ENCODE results near the gene CYB561D2. TPM values are rescaled to one million over a fixed set of nuclear protein-coding genes. Genes with fewer than 3 reads are reported as not detected.
A peak's percentile ranks its signal among the peaks of the same experiment; 100 is the strongest.

CYB561D2 gene
- total and polyA plus RNA-seq, 9 of the 15 experiments (the other 6 are each of a cell fraction or from before 2014, with no cell fraction given) = 4.2 to 16.6 (median 9.4) TPM

DNA sequence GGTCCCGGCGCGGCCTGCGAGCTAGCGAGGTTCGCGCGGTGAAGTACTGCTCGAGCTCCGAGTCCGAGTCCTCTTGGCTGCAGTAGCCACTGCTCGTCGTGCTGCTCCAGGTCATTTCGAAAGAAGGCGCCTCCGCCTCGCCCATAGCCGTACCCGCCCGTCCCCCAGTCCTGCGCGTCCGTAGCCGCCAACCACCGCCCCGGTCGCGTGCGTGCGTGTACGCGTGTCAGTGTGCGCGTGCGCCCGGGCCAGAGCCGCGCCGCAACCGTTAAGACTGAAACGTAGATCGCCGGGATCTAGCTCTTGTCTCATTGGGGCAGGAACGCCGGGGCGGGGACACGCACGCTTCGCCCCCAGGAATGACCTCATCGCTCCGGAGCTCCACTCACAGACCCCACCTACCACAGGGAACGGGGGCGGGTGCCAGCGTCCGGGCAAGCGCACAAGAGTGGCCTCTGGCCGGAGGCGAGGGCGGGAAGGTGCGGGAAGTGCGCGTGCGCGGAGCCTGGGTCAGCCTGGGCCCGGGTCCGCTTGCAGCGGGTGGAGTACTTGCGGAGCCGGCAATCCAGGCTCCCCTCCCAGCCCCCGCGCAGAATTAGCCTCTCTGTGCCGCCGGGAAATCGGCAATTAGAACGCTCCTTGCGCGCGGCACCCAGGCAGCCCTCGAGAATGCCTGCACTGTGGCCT, 13.3 kb upstream of the CYB561D2 start (continued):
- TF ChIP-seq, protein P1, sequence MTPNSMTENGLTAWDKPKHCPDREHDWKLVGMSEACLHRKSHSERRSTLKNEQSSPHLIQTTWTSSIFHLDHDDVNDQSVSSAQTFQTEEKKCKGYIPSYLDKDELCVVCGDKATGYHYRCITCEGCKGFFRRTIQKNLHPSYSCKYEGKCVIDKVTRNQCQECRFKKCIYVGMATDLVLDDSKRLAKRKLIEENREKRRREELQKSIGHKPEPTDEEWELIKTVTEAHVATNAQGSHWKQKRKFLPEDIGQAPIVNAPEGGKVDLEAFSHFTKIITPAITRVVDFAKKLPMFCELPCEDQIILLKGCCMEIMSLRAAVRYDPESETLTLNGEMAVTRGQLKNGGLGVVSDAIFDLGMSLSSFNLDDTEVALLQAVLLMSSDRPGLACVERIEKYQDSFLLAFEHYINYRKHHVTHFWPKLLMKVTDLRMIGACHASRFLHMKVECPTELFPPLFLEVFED (CRISPR knock-in tag; conservative IDR thresholded peaks at IDR 0.05) = peak; percentile 21; the same call in 1 of the 2 replicates
- TF ChIP-seq POLR2A (conservative IDR thresholded peaks at IDR 0.05) = peak; percentile 84
- peak; percentile 2; the same call in 1 of the 2 replicates for TF ChIP-seq ESRRA (IDR thresholded peaks at IDR 0.05; ENCODE audit: borderline replicate concordance, low read depth)
- TF ChIP-seq, protein P2, sequence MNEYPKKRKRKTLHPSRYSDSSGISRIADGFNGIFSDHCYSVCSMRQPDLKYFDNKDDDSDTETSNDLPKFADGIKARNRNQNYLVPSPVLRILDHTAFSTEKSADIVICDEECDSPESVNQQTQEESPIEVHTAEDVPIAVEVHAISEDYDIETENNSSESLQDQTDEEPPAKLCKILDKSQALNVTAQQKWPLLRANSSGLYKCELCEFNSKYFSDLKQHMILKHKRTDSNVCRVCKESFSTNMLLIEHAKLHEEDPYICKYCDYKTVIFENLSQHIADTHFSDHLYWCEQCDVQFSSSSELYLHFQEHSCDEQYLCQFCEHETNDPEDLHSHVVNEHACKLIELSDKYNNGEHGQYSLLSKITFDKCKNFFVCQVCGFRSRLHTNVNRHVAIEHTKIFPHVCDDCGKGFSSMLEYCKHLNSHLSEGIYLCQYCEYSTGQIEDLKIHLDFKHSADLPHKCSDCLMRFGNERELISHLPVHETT (CRISPR knock-in tag; conservative IDR thresholded peaks at IDR 0.05 in 1 of 2, IDR thresholded peaks at IDR 0.05 in 1 of 2) = peak in 1 of 2 experiments; percentile 93; a peak in 2 of 4 replicates
- TF ChIP-seq POLR2B (IDR thresholded peaks at IDR 0.05; ENCODE audit: low read depth, partially characterized antibody) = peak; percentile 72
- no peak for TF ChIP-seq ZNF780A (CRISPR knock-in tag; IDR thresholded peaks at IDR 0.05)
- 0 out of 2 replicates have a peak, but pooled peaks have one; percentile 61 for TF ChIP-seq ZBTB17 (CRISPR knock-in tag; IDR thresholded peaks at IDR 0.05)
- TF ChIP-seq CTBP1 (IDR thresholded peaks at IDR 0.05; ENCODE audit: borderline replicate concordance) = peak; percentile 84
- peak; percentile 58 for TF ChIP-seq MEIS2 (IDR thresholded peaks at IDR 0.05; ENCODE audit: partially characterized antibody)
- TF ChIP-seq MAFG (tag; conservative IDR thresholded peaks at IDR 0.05) = no peak
- TF ChIP-seq BACH1 (tag; IDR thresholded peaks at IDR 0.05) = no peak
- TF ChIP-seq TCF7 (IDR thresholded peaks at IDR 0.05; ENCODE audit: borderline replicate concordance) = no peak; the same call in 1 of the 2 replicates
- TF ChIP-seq RBM17 (IDR thresholded peaks at IDR 0.05; ENCODE audit: borderline replicate concordance, low read depth, low read length) = no peak
- peak; percentile 71; the same call in 1 of the 2 replicates for TF ChIP-seq MTA3 (IDR thresholded peaks at IDR 0.05; ENCODE audit: borderline replicate concordance)
- TF ChIP-seq ZNF121 (CRISPR knock-in tag; conservative IDR thresholded peaks at IDR 0.05) = no peak
- TF ChIP-seq ZBTB1 (CRISPR knock-in tag; IDR thresholded peaks at IDR 0.05; ENCODE audit: borderline replicate concordance, low read depth) = 0 out of 2 replicates have a peak, but pooled peaks have one; percentile 2
- TF ChIP-seq, protein P3, sequence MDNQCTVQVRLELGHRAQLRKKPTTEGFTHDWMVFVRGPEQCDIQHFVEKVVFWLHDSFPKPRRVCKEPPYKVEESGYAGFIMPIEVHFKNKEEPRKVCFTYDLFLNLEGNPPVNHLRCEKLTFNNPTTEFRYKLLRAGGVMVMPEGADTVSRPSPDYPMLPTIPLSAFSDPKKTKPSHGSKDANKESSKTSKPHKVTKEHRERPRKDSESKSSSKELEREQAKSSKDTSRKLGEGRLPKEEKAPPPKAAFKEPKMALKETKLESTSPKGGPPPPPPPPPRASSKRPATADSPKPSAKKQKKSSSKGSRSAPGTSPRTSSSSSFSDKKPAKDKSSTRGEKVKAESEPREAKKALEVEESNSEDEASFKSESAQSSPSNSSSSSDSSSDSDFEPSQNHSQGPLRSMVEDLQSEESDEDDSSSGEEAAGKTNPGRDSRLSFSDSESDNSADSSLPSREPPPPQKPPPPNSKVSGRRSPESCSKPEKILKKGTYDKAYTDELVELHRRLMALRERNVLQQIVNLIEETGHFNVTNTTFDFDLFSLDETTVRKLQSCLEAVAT (IDR thresholded peaks at IDR 0.05) = peak in 1 of 2 experiments; percentile 45; a peak in 1 of 4 replicates
- TF ChIP-seq, protein P4, sequence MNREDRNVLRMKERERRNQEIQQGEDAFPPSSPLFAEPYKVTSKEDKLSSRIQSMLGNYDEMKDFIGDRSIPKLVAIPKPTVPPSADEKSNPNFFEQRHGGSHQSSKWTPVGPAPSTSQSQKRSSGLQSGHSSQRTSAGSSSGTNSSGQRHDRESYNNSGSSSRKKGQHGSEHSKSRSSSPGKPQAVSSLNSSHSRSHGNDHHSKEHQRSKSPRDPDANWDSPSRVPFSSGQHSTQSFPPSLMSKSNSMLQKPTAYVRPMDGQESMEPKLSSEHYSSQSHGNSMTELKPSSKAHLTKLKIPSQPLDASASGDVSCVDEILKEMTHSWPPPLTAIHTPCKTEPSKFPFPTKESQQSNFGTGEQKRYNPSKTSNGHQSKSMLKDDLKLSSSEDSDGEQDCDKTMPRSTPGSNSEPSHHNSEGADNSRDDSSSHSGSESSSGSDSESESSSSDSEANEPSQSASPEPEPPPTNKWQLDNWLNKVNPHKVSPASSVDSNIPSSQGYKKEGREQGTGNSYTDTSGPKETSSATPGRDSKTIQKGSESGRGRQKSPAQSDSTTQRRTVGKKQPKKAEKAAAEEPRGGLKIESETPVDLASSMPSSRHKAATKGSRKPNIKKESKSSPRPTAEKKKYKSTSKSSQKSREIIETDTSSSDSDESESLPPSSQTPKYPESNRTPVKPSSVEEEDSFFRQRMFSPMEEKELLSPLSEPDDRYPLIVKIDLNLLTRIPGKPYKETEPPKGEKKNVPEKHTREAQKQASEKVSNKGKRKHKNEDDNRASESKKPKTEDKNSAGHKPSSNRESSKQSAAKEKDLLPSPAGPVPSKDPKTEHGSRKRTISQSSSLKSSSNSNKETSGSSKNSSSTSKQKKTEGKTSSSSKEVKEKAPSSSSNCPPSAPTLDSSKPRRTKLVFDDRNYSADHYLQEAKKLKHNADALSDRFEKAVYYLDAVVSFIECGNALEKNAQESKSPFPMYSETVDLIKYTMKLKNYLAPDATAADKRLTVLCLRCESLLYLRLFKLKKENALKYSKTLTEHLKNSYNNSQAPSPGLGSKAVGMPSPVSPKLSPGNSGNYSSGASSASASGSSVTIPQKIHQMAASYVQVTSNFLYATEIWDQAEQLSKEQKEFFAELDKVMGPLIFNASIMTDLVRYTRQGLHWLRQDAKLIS (CRISPR knock-in tag; IDR thresholded peaks at IDR 0.05) = peak; percentile 89
- no peak for TF ChIP-seq ZKSCAN3 (CRISPR knock-in tag; IDR thresholded peaks at IDR 0.05)
- no peak for TF ChIP-seq SMAD2 (IDR thresholded peaks at IDR 0.05; ENCODE audit: low read depth, low read length)
- no peak for TF ChIP-seq ZNF436 (CRISPR knock-in tag; IDR thresholded peaks at IDR 0.05)
